NOMO-1 (cell line): Measurements from ENCODE around the gene CCR2.
"Not testable (repeated sequence)": the region's sequence is repeated elsewhere in the genome, so short reads cannot be mapped to it uniquely, and the experiment has no call there.

Source experiments
- DNase-seq, 2 experiments: peaks; one replicate each; lab custom pipeline; 2025; ENCODE audit not compliant: unreplicated experiment in 2 of 2; lab: John Stamatoyannopoulos, UW

CCR2 gene

DNA sequence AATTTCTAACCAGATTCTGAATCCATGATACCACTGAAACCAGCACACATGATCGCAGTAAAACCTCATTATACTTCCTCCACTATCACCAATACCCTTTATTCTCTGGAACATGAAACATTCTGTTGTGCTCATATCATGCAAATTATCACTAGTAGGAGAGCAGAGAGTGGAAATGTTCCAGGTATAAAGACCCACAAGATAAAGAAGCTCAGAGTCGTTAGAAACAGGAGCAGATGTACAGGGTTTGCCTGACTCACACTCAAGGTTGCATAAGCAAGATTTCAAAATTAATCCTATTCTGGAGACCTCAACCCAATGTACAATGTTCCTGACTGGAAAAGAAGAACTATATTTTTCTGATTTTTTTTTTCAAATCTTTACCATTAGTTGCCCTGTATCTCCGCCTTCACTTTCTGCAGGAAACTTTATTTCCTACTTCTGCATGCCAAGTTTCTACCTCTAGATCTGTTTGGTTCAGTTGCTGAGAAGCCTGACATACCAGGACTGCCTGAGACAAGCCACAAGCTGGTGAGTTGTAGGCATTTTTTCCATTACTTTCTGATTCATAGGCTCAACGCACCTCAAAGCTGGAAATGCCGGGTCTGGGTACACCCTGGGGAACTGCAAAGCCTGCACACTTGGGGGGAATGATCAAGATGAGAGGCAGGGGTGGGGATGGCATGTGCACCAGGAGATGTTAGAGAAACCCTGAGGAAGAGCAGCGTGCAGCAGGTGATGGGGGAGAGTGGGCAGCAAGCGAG is at the start of gene CCR2:
CCR2 (plus strand) TSS at position 465 of the 764 bp plus-strand sequence. CDS start 3,417 bp downstream, outside the sequence.
- DNase-seq: peak; percentile 35 to 70

DNA sequence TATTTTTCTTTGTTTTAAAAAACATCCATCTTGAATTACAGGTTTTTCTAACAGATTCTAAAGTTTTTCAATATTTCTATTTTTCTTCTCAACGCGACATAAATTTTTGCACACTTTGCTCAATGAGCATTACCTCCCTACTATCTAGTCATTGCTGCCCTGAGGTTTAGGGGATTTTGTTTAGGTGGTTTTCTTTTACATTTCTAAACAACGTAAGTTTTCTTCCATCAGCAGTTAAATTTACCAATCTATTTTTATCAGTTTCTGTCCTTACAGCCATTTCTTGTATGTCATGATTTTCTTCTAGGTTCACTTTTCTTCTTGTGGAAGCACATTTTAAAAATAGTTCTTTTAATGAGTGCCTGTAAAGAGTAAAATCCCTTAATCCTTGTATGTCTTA is 49.2 kb upstream of the CCR2 start:
- no peak for DNase-seq

DNA sequence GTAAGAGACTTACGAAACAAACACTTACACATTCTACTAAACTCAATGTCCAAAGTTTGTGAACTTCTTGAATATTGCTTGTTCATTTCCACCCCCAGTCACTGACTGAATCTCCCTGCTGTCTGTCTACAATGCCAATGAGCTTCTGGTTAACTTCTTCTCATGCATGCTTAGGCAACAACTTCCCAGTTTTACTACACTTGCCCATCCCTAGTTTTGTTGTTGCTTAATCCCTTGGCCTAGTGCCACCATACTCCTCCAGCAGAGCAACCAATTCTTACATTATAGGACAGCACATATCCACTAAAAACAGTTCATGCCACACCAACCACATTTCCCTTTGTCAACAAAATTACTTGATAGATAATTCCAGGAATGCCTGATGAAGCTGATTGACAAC is 40.9 kb upstream of the CCR2 start:
- peak; percentile 63 to 89 for DNase-seq

DNA sequence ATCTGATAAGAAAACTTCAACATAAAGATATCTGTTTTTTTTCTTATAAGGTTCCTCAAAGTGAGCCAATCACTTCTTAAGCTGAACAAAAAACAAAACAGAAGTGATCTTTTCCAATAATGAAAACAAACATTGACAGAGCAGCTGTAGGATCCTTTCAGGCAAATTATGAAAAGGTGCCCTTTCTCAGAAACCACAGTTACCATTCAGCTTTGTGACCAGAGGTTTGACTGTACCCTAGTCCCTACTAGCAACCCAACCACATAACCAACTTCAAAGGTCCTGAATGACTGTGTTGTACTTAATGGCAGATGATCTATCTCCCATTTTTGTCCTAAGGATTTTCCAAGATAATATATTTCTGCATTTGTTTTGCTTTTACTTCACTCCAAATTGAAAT is 39.4 kb upstream of the CCR2 start:
- peak in 1 of 2 experiments; percentile 19 for DNase-seq

- peak in 1 of 2 experiments; percentile 70 for DNase-seq
Observed at GRCh38 chr3:46316206-46316605, 37.7 kb upstream of the CCR2 start.

DNA sequence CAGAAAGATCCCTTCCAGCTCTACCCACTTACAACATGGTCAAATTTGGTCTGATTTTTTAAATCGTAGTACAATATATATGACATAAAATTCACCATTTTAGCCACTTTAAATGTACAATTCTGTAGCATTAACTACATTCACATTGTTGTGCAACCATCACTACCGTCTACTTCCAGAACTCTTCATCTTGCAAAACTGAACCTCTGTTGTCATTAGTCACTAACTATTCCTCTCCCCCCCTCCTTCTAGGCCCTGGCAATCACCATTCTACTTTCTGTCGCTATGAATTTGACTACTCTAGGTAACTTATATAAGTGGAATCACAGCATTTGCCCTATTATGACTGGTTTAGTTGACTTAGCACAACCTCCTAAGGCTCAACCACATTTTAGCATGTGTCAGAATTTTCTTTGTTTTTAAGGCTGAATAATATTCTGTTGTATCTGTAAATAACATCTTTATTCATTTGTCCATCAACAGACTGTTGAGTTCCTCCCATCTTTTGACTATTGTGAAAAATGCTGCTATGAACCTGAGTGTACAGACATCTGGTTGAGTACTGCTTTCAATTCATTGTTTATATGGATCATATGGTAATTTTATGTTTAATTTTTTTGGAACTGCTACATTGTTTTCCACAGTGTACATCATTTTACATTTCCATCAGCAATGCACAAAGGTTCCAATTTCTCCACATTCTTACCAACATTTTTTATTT is 35.5 kb upstream of the CCR2 start:
- peak; percentile 85 to 94 for DNase-seq

DNA sequence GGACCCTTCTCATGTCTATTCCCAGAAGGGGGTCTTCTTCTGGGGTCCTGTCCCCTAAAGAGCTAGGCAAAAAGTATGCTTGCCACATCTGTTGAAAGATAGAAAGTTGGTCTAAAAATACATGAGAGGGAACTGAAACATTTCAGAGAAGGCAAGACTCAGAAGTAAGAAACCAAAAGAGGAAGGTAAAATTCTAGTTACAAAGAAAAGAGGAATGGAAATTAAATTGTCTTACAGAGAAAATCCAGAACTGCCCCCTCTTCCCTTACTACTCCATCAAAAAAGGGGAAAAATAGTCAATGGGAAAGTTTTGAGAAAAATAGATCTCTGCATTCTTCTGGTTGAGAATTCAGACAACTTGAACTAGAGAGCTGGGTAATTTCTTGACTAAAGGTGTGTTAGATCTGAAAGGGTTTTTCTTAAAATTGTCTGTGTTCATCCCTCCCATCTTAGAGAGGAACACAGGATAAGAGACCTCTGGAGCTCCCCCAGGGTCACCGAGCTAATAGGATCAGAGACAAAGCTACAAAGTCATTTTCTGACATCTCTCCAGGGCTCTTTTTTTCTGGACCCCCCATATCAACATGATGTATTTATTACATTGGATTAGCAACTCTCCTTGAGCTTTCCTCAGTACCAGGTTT is 32.3 kb upstream of the CCR2 start:
- peak; percentile 62 to 96 for DNase-seq

GRCh38 chr3:46324036-46324435 is 29.9 kb upstream of the CCR2 start:
- DNase-seq: no peak

GRCh38 chr3:46325645-46326300 is 28.1 kb upstream of the CCR2 start:
- no peak for DNase-seq

- not testable (repeated sequence) for DNase-seq
Observed at GRCh38 chr3:46330676-46331075, 23.2 kb upstream of the CCR2 start.

DNA sequence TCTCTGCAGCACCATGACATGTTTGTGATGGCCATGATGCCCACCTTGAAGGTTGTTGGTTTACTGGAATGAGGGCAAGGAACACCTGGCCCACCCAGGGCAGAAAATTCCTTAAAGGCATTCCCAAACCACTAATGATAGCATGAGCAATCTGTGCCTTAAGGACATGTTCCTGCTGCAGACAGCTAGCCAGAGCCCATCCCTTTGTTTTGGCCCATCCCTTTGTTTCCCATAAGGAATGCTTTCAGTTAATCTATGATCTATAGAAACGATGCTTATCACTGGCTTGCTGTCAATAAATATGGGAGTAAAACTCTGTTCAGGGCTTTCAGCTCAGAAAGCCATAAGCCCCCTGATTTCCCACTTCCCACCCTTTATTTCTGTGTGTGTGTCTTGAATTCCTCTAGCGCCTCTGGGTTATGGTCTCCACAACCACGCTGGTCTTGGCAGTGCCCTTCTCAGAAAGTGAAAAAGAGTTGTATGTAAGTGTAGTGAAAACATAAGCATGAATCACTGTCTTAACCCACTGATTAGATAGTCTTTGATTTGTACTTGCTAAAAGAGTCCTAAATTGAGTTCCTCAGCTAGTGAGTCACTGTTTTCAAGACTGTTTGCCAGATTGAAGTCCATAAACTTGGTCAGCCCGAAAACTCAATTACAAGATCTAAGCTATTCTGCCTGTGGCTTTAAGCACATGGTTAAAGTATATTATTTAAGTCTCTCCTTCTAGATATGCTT is 19.0 kb upstream of the CCR2 start:
- DNase-seq: no peak

GRCh38 chr3:46335541-46335940 is 18.4 kb upstream of the CCR2 start:
- DNase-seq: no peak

DNA sequence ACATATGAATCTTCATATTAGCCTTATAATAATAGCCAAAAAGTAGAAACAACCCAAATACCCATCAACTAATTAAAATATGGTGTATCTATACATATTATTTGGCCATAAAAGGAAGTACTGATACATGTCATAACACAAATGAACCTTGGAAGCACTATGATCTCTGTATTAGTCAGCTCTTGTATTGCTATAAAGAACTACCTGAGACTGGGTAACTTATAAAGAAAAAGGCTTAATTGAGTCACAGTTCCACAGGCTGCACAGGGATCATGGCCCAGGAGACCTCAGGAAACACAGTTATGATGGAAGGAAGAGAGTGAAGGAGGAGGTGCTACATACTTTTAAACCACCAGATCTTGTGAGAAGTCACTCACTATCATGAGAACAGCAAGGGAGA is 16.0 kb upstream of the CCR2 start:
- no peak for DNase-seq

- DNase-seq: no peak
Observed at GRCh38 chr3:46338840-46339239, 15.1 kb upstream of the CCR2 start.

GRCh38 chr3:46344476-46344875 is 9.4 kb upstream of the CCR2 start:
- no peak for DNase-seq

DNA sequence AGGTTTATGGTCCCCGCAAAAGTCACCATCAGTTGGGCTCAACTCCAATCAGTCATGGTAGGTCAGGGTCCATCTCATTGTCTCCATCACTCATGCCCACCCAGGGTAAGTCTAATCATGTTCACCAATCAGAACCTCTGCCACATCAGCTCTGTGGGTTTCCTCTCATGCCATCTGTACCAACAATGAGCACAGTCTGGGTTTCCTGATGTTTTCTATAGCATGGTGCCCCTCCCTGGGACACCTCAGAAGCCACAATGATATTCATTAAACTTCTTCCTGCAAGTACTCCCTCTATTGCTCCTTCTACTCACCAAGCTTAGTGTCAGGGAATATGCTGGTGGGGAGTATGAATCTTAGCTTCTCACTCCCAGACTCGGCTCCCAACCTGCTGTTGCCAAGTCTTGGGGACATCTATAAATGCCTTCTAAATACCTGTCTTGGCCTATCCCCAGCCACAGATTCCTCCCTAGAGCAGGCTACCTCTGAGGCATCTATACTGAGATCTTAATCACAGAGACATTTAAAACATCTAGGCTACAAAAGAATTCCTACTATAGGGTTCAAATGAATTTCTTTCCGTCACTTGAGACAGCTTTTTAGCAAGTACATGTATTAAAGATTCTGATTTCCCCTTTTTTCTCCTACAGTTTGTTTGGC is 5.0 kb upstream of the CCR2 start:
- DNase-seq: no peak

DNA sequence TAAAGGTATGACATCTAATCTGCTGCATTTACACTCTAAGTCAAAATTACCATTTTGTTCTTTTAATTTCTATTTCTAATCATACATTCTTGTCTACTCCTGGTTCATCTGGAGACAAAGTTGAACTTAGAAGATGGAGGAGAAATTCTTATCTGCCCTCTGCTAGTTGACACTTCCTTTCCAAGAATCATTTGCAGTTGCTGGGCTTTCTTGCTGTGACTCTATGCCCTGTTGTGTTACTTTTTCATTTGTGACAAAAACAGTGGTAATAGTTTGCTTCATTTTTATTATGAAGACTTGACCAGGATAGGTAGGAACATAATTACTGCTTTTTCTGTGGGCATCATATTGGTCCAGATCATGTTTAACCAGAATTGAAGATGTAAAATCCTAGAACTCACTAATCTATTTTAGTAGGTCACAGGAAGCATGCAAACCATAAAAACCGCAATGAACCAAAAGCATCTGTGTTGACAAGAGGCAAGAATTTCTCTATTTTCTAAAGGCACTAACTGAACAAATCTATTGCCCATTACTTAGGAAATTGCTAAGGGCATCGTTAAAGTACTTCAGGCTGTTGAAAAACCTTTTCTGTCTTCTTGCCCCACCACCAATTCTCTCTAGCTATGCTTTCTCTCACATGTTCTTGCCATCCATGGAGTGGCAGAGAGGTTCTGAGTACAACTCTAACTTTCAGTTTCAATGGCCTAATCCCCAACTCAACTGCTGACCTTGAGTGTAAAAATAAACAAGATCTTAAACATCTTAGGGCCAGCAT is 4.2 kb upstream of the CCR2 start:
- DNase-seq: peak; percentile 55 to 69

- DNase-seq: peak in 1 of 2 experiments; percentile 67
Observed at GRCh38 chr3:46350262-46350565, 3.7 kb upstream of the CCR2 start.

DNA sequence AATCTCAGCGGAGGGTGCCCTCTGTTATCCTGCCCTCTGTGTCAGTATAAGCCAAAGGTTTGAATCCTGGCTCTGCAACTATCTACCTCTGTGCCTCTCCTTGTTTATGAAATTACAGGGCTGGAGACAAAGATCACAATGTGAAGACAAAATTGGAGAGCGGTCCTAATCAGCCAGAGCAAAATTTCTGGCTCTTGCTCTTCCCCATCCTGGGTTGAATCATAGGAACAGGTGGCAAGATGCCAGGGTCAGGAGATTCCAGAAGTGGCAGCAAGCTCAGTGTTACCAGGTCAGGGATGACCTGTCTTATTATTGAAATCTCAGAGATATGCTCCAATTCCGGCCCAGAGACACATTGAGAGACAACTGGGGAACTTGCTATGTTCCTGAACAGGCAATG is 2.3 kb upstream of the CCR2 start:
- no peak for DNase-seq
